B cell (primary cell): Measurements from ENCODE around the gene SLK. TPM values are rescaled to one million over a fixed set of nuclear protein-coding genes. Genes with fewer than 3 reads are reported as not detected.

Source experiments
- ATAC-seq: fragments of 200-7000 bp; cut with Tn5 transposase; one replicate; pipeline ENCODE4 v1.10.0; 2021; ENCODE audit warnings: low read depth, mild to moderate bottlenecking, moderate number of reproducible peaks, moderate library complexity
- CTCF ChIA-PET: fragments of 350-600 bp; sonication (Branson Sonifier 250); formaldehyde crosslinking; loops from one replicate; lab custom pipeline; 2021; ENCODE audit warnings: antibody characterized with exemption, inconsistent platforms; lab: Charles Lee
- POLR2A ChIA-PET: fragments of 350-600 bp; sonication (Branson Sonifier 250); formaldehyde crosslinking; loops from one replicate; lab custom pipeline; 2021; ENCODE audit warnings: antibody characterized with exemption; lab: Charles Lee
- DNase-seq: peaks from one replicate; pipeline ENCODE4 v3.0.0; 2013
- H2AFZ ChIP-seq: 2 replicates; pipeline ENCODE4 v1.6.1; 2012; ENCODE audit warnings: mild to moderate bottlenecking, low read depth, low read length; ENCODE audit not compliant: insufficient read depth, poor library complexity, severe bottlenecking
- H3K27ac ChIP-seq, 2 donors: 1 replicate in 1 of 2; 2 replicates in 1 of 2; pipeline ENCODE4 v1.5.1; 2012 to 2013; ENCODE audit warnings: low read length in 2 of 2, mild to moderate bottlenecking in 2 of 2, moderate library complexity in 1 of 2
- H3K27me3 ChIP-seq, 4 experiments: fragments of 200-600 bp in 1 of 4; sonication (generic) in 1 of 4; replicated peaks in 1 of 4; 1 replicate in 2 of 4; 2 replicates in 2 of 4; pipeline versions ENCODE4 v1.6.1 to v1.7.0; 2013 to 2016; ENCODE audit warnings: low read length in 3 of 4, mild to moderate bottlenecking in 2 of 4, mixed read lengths in 1 of 4, moderate library complexity in 1 of 4; ENCODE audit not compliant: insufficient read depth in 4 of 4, control insufficient read depth in 3 of 4; ENCODE audit errors: control extremely low read depth in 1 of 4
- H3K36me3 ChIP-seq, 2 experiments: replicated peaks in 1 of 2; 1 replicate in 1 of 2; 2 replicates in 1 of 2; pipeline versions ENCODE4 v1.6.1 to v1.7.1; 2013; ENCODE audit warnings: low read length in 1 of 2; ENCODE audit not compliant: insufficient read depth in 2 of 2, control insufficient read depth in 1 of 2; ENCODE audit errors: control extremely low read depth in 1 of 2, extremely low read depth in 1 of 2
- H3K4me1 ChIP-seq, 2 donors: fragments of 200-600 bp in 1 of 2; sonication (generic) in 1 of 2; 1 replicate in 1 of 2; 2 replicates in 1 of 2; pipeline versions ENCODE4 v1.5.1 to v1.6.1; 2013 to 2017; ENCODE audit warnings: low read length in 2 of 2; ENCODE audit not compliant: control insufficient read depth in 2 of 2, insufficient read depth in 2 of 2
- H3K4me2 ChIP-seq: replicated peaks from 2 replicates; pipeline ENCODE3; 2012; ENCODE audit warnings: mild to moderate bottlenecking, low read depth, low read length; ENCODE audit not compliant: poor library complexity, severe bottlenecking
- H3K4me3 ChIP-seq, 5 experiments: fragments of 200-600 bp in 1 of 5; sonication (generic) in 1 of 5; 1 replicate in 3 of 5; 2 replicates in 2 of 5; pipeline versions ENCODE4 v1.5.1 to v1.7.0; 2011 to 2016; ENCODE audit warnings: low read length in 4 of 5, mild to moderate bottlenecking in 4 of 5, low read depth in 2 of 5, control low read depth in 1 of 5, moderate library complexity in 1 of 5; ENCODE audit not compliant: insufficient read depth in 1 of 5; ENCODE audit errors: control extremely low read depth in 1 of 5, extremely low read depth in 1 of 5
- H3K79me2 ChIP-seq: fragments of 200-600 bp; sonication (generic); one replicate; pipeline ENCODE4 v1.6.0; 2016; ENCODE audit warnings: low read length; ENCODE audit not compliant: control insufficient read depth, insufficient read depth
- H3K9ac ChIP-seq: fragments of 200-600 bp; sonication (generic); 2 replicates; pipeline ENCODE4 v1.6.1; 2017; ENCODE audit warnings: mild to moderate bottlenecking, low read length, moderate library complexity
- H3K9me3 ChIP-seq, 3 donors: one replicate each; pipeline versions ENCODE4 v1.6.1 to v1.7.1; 2013; ENCODE audit warnings: low read length in 2 of 3; ENCODE audit not compliant: control insufficient read depth in 2 of 3, insufficient read depth in 1 of 3; ENCODE audit errors: control extremely low read depth in 1 of 3
- H4K20me1 ChIP-seq: 2 replicates; pipeline ENCODE4 v1.6.0; 2012; ENCODE audit warnings: mild to moderate bottlenecking, low read length; ENCODE audit not compliant: insufficient read depth, control insufficient read depth, poor library complexity, severe bottlenecking
- H3K27ac Mint-ChIP-seq: one replicate; pipeline ENCODE4 v1.8.0; 2021; ENCODE audit warnings: mixed read lengths
- H3K27me3 Mint-ChIP-seq: one replicate; pipeline ENCODE4 v1.8.0; 2021; ENCODE audit warnings: mixed read lengths
- H3K4me1 Mint-ChIP-seq: one replicate; pipeline ENCODE4 v1.8.0; 2021; ENCODE audit warnings: mixed read lengths
- H3K4me3 Mint-ChIP-seq: one replicate; pipeline ENCODE4 v1.8.0; 2021; ENCODE audit warnings: mixed read lengths
- H3K9me3 Mint-ChIP-seq: one replicate; pipeline ENCODE4 v1.8.0; 2022; ENCODE audit warnings: mixed read lengths; ENCODE audit not compliant: insufficient read depth
- CTCF ChIP-seq: fragments of 200-600 bp; IDR thresholded peaks from one replicate; pipeline ENCODE4 v1.8.0; 2022; ENCODE audit warnings: antibody characterized with exemption, mild to moderate bottlenecking
- EZH2 ChIP-seq: IDR thresholded peaks from 2 replicates; pipeline ENCODE4 v1.6.1; 2012; ENCODE audit warnings: borderline replicate concordance, low read depth, mild to moderate bottlenecking, moderate library complexity, low read length; ENCODE audit not compliant: insufficient read depth, poor library complexity, severe bottlenecking
- WGBS: methylation state at CpG from one replicate; pipeline ENCODE4 v1.1.5; 2013; ENCODE audit warnings: missing lambda C conversion rate; ENCODE audit not compliant: insufficient coverage; 5-methylcytosine and 5-hydroxymethylcytosine counted together
- intact Hi-C: fragments of 100-400 bp; cut with micrococcal nuclease; formaldehyde crosslinking; loops from one replicate; pipeline ENCODE4 v1.10.0; 2022
- polyA plus RNA-seq: library from polyadenylated mRNA; depleted of rRNA; stranded (reverse); fragments of >200 nt; gene quantifications from 2 replicates; pipeline ENCODE4 v1.2.3, GENCODE V29; 2012
- total RNA-seq, 2 donors: library from RNA; stranded (reverse); fragments of 120-200 nt in 1 of 2; gene quantifications; 1 replicate in 1 of 2; 2 replicates in 1 of 2; pipeline versions ENCODE4 v1.2.3 to v1.2.4, GENCODE V29; 2013 to 2022

The SLK gene
- total and polyA plus RNA-seq, 2 donors (not counting 1 experiment from before 2014, with no cell fraction given): 2.9 to 24.5 TPM

- Histone ChIP-seq H4K20me1 (no peaks in the 10 kb centered on the region), H3K4me3 (no peak overlapping the region), H3K27me3 (peaks cover 0 to 2% (median 0%) of the 10 kb centered on the region in 4 experiments), H3K79me2 (no peaks in the 10 kb centered on the region), H3K36me3 (no peaks in the 10 kb centered on the region), H2AFZ (no peak overlapping the region), H3K4me2 (no peak overlapping the region), H3K4me1 (no peaks in the 10 kb centered on the region), H3K27ac (no peak overlapping the region), H3K9ac (no peak overlapping the region), H3K9me3 (no peaks in the 10 kb centered on the region)
- ATAC-seq: no peak
- Mint-ChIP-seq H3K4me3 (no peak overlapping the region), H3K27ac (no peak overlapping the region), H3K9me3 (no peaks in the 10 kb centered on the region), H3K27me3 (no peaks in the 10 kb centered on the region), H3K4me1 (no peaks in the 10 kb centered on the region)
- no peak for DNase-seq
- TF ChIP-seq CTCF: no peak
- no peak for TF ChIP-seq EZH2
- ChIA-PET POLR2A (no interaction called here), CTCF (no interaction called here)
- intact Hi-C loops: no loop called here
- 94% methylated on average over 14 of the region's 14 CpGs for WGBS
These were observed 75.1 kb downstream of the SLK start for GRCh38 chr10:104041891-104042535.

- Histone ChIP-seq H3K9me3 (no peaks in the 10 kb centered on the region), H3K79me2 (no peaks in the 10 kb centered on the region), H3K27ac (no peak overlapping the region), H3K4me1 (no peaks in the 10 kb centered on the region), H4K20me1 (no peaks in the 10 kb centered on the region), H3K4me3 (no peak overlapping the region), H3K36me3 (no peaks in the 10 kb centered on the region), H3K9ac (no peak overlapping the region), H3K4me2 (no peak overlapping the region), H3K27me3 (peaks cover 0 to 2% (median 0%) of the 10 kb centered on the region in 4 experiments), H2AFZ (no peak overlapping the region)
- H3K27me3 Mint-ChIP-seq: no peaks in the 10 kb centered on the region
- no peak for TF ChIP-seq EZH2
- TF ChIP-seq CTCF: no peak
- DNase-seq (no peak), ATAC-seq (no peak)
- H3K4me1 Mint-ChIP-seq: no peaks in the 10 kb centered on the region
- intact Hi-C loops: no loop called here
- CTCF ChIA-PET: no interaction called here
- H3K9me3 Mint-ChIP-seq: no peaks in the 10 kb centered on the region
- no peak overlapping the region for H3K27ac Mint-ChIP-seq
- POLR2A ChIA-PET: no interaction called here
- no peak overlapping the region for H3K4me3 Mint-ChIP-seq
- 72% methylated on average over 7 of the region's 8 CpGs for WGBS
These were observed 76.4 kb downstream of the SLK start for GRCh38 chr10:104043185-104043830.
